ENCODE data around the gene TPPP.
"Not testable (repeated sequence)": the region's sequence is repeated elsewhere in the genome, so short reads cannot be mapped to it uniquely, and the experiment has no call there.

The TPPP gene

GRCh38 chr5:645421-645820, 47.7 kb downstream of the TPPP start:
- no peak for DNase-seq (ENCODE audit: low read depth, low spot score)

DNA sequence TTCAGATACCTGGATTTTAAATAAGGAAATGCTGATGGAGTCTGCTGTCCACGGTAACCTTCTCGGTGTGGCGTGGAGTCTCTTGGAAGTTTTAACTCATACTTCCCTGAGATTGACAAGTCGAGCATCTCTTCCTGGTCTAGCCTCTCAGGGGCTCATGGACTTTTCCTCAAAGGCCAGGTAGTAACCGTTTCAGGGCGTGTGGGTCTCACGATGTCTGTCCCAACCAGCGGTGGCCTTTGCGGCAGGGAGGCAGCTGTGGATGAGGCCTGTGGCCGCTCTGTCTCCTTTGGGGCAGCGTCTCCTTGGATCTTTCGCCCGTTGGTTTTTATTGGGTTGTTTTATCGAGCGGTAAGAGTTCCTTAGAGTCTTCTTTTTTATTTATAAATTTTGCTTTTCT, 48.2 kb downstream of the TPPP start:
- no peak for DNase-seq (ENCODE audit: low read depth, low spot score)

DNA sequence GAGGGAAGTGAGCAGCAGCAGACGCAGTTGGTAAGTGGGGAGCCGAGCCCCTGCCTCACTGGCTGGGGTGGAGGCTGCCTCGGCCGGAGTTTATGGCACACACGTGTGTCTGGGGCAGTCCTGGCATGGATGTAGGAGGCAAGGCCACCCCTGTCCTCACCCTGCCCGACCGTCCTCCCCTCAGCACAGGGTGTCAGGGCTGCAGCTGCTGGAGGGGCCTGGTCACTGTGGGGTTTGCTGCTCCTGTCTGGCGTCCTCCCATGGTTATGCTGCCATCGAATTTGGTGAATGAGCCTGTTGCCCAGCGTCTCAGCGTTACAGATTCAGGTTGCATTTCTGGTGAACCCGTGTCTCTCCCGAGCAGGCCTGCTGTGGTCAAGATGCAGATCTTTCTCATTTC, 48.6 kb downstream of the TPPP start:
- no peak for DNase-seq (ENCODE audit: low read depth, low spot score)

GRCh38 chr5:643811-644271, 49.3 kb downstream of the TPPP start:
- DNase-seq (ENCODE audit: low read depth, low spot score) = no peak

DNA sequence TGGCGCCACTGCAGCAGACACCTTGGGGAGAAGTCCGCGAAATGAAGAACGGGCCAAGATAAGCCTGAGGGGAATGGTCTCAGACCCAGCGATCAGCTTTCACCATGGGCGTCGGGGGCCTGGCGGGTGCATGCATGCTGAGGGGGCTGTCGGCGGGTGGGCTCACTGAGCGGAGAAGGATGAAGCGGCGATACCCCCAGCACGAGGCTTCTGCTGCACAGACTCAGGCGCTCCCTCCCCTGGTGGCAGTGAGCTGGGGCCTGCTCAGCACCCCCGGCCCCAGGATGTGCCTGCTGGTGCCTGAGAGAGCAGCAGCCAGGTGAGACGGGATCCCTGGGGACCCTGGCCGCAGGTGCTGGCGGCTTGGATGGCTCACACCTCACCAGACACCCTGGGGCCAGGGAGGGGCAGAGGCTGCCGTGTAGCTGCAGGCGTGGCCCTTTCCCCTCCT, 49.8 kb downstream of the TPPP start:
- DNase-seq (ENCODE audit: low read depth, low spot score) = no peak

DNA sequence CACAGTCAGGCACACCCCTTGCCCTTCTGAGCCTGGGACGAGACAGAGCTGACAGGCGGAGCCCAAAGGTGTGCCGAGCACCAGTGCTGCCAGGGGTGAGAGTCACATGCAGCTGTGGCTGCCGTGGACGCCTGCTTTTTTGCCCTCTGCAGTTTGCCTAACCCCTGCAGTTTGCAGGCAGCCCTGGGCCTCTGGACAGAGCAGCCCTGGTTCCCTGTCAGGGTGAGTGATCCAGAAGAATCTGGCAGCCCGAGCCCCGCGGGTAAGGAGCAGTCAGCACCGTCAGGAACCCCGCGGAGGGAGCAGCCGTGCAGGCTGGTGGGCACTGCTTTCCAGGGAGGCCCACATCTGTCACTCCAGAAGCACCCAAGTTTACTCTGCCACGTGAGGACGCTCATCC, 50.7 kb downstream of the TPPP start:
- no peak for DNase-seq (ENCODE audit: low read depth, low spot score)

DNA sequence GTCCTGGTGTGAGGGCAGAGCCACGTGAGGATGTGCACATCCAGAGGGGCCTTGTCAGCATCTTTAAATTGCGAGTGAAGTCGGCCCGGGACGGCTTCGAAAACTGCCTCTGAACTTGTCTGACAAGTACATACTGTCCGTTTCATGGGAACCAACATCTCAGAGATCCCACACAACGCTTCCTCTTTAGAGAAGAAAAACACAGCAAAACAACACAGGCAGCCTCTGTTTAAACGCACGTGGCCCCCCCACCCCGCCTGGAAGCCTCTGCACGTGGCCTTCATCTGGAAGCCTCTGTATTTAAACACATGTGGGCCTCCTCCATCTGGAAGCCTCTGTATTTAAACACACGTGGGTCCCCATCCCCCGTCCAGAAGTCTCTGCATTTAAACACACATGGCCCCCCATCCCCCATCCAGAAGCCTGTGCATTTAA, 51.8 kb downstream of the TPPP start:
- no peak for DNase-seq (ENCODE audit: low read depth, low spot score)

- DNase-seq (ENCODE audit: low read depth, low spot score) = no peak
Observed at GRCh38 chr5:640461-641330, 52.5 kb downstream of the TPPP start.

GRCh38 chr5:639584-640213, 53.5 kb downstream of the TPPP start:
- no peak for DNase-seq (ENCODE audit: low read depth, low spot score)

GRCh38 chr5:639253-639530, 54.0 kb downstream of the TPPP start:
- DNase-seq (ENCODE audit: low read depth, low spot score) = no peak

DNA sequence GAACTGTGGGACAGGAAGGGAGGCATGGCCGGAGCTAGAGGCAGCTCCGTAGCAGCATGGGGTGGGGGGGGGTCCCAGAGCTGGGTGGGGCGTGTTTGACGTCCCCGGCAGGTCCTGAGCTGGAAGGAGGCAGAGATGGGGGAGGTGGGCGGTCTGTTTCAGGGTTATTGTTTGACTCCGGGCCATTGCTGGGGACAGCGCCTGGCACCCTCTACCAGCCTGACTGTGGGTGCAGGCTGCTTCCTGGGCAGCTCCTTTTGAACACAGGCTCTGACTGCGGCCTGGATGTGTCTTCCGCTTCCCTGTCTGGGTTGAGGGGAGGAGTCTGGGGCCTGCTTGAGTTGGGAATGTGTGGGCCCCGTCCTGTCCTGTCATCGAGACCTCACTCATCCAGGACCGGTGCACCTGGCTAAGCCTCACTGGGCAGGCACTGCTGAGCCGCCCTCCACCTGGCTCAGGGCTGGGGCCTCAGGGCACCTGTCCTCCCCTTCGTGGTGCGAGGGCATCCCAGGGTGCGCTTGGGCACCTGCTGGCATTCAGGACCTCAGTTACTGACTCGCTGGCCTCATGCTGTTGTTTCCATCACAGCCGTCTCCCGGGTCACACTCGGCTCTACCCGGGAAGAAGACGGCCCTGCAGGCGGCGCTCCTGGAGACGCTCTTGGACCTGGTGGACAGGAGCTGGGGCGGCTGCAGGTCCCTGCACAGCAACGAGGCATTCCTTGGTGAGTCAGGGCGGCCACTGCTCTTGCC, 54.5 kb downstream of the TPPP start:
- DNase-seq (ENCODE audit: low read depth, low spot score) = no peak

GRCh38 chr5:637581-638450, 55.3 kb downstream of the TPPP start:
- no peak for DNase-seq (ENCODE audit: low read depth, low spot score)

DNA sequence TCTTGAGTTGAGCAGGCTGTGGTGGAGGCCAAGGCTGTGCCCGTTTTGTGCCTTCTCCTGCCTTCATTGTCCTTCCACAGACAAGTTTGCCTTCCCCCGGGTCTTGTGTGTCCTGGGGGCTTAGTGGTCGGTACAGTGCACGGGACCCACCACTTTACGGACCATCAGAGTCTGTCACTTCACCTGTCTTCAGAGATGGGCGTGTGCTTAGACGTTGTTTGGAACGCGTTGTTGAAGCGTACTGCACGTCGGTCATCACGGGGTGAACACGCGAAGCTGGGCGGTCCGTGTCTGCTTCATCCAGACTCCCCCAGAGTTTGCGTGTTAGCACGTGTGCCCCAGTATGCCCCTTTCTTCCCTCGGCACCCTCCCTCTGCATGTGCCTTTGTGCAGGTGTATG, 56.2 kb downstream of the TPPP start:
- DNase-seq (ENCODE audit: low read depth, low spot score) = no peak

- peak; percentile 62 for DNase-seq (ENCODE audit: low read depth, low spot score)
Observed at GRCh38 chr5:635306-636055, 57.7 kb downstream of the TPPP start.

DNA sequence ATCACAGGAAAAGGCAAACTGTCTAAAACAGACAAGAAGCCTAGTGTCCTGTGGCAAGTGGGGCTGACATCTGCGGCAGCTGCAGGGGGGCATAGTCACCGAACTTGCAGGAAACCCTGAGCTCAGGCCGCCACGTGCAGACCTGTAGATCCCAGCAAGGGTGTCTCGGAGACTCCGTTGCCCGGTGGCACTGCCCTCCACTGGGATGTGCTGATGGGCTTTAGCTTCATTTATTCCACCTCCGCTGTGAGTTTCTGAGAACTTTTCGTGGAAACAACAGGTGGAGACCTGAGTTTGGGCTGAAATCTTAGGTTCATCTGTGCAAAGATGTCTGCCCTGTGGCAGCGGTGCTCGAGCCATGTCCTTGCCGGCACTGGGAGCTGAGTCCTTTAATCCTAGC, 59.0 kb downstream of the TPPP start:
- DNase-seq (ENCODE audit: low read depth, low spot score) = no peak

DNA sequence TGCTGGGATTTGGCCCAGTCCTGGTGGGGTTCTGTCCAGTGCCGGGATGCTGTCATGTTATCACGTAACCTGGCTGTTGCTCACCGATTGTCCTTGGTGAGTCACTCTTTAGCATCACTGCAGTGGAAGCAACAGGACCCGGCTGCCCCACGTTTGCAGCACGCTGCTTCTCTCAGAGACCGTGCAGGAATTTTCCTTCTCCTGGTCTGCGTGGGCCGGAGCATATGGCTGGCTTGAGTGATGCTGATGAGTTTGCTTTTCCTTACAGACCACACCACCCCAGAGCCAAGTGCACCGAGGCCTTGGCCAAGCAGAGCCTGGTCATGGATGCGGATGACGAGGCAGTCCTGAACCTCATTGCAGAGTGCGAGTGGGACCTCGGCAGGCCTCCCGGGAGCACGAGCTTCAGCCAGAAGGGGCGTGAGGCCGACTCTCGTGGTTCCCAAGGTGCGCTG, 59.6 kb downstream of the TPPP start:
- peak; percentile 19 for DNase-seq (ENCODE audit: low read depth, low spot score)

DNA sequence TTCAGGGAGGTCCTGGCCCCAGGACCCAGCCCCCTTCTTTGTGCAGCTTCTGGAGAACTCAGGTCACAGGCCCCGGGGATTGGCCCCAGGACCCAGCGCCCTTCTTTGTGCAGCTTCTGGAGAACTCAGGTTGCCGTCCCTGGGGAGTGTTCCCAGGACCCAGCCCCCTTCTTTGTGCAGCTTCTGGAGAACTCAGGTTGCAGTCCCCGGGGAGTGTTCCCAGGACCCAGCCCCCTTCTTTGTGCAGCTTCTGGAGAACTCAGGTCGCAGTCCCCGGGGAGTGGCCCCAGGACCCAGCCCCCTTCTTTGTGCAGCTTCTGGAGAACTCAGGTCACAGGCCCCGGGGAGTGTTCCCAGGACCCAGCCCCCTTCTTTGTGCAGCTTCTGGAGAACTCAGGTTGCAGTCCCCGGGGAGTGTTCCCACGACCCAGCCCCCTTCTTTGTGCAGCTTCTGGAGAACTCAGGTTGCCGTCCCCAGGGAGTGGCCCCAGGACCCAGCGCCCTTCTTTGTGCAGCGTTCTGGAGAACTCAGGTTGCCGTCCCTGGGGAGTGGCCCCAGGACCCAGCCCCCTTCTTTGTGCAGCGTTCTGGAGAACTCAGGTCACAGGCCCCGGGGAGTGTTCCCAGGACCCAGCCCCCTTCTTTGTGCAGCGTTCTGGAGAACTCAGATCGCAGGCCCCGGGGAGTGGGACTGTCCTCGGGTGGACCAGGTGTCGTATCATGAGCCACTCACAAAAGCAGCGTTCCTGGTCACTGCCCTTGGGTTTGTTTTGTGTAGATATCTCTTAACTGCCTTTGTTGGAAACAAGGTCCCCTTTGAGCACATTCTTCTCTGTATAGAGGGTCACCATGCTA, 64.6 kb downstream of the TPPP start:
- not testable (repeated sequence) for DNase-seq (ENCODE audit: low read depth, low spot score)

- no peak for DNase-seq (ENCODE audit: low read depth, low spot score)
Observed at GRCh38 chr5:627840-628239, 65.3 kb downstream of the TPPP start.

GRCh38 chr5:626850-627249, 66.3 kb downstream of the TPPP start:
- no peak for DNase-seq (ENCODE audit: low read depth, low spot score)

DNA sequence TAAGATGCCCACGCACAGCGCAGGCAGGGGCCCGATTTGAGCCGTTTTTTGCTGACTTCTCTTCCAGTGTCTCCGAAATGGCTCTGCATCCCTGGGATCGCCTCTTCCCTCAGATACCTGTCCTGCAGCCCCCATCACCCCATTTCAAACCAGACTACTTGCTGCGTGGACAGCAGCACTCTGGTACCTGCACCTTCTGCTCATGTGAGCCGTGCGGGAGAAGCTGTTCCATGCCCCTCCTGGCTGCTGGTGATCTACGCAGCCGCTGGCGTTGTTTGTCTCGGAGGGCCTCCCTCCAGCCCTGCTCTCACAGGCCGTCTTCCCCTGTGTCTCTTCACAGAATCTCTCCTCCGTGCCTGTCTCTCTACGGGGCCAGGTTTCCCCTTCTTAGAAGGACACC, 67.6 kb downstream of the TPPP start:
- DNase-seq (ENCODE audit: low read depth, low spot score) = no peak
